ENCODE measurements around the gene SLC22A1.
A peak's percentile ranks its signal among the peaks of the same experiment; 100 is the strongest.
"Not testable (repeated sequence)": the region's sequence is repeated elsewhere in the genome, so short reads cannot be mapped to it uniquely, and the experiment has no call there.

Gene SLC22A1

GRCh38 chr6:160133441-160134336 is 12.1 kb downstream of the SLC22A1 start:
- no peak for DNase-seq (ENCODE audit: low read depth)
- H3K4me3 ChIP-seq (ENCODE audit: low read depth, low read length) = no peak overlapping the region
- no peak for TF ChIP-seq CTCF (IDR thresholded peaks at IDR 0.05; ENCODE audit: control insufficient read depth, extremely low read depth, insufficient read depth)

GRCh38 chr6:160134337-160134751 is 12.7 kb downstream of the SLC22A1 start:
- H3K4me3 ChIP-seq (ENCODE audit: low read depth, low read length); DNase-seq (ENCODE audit: low read depth): not testable (repeated sequence)

GRCh38 chr6:160134779-160135547 is 13.3 kb downstream of the SLC22A1 start:
- DNase-seq (ENCODE audit: low read depth) = no peak
- no peak for TF ChIP-seq CTCF (IDR thresholded peaks at IDR 0.05; ENCODE audit: control insufficient read depth, extremely low read depth, insufficient read depth)
- H3K4me3 ChIP-seq (ENCODE audit: low read depth, low read length) = no peak overlapping the region

GRCh38 chr6:160135907-160136655 is 14.5 kb downstream of the SLC22A1 start:
- H3K4me3 ChIP-seq (ENCODE audit: low read depth, low read length) = no peak overlapping the region
- no peak for TF ChIP-seq CTCF (IDR thresholded peaks at IDR 0.05; ENCODE audit: control insufficient read depth, extremely low read depth, insufficient read depth)
- DNase-seq (ENCODE audit: low read depth) = no peak

- no peak for TF ChIP-seq CTCF (IDR thresholded peaks at IDR 0.05; ENCODE audit: control insufficient read depth, extremely low read depth, insufficient read depth)
- DNase-seq (ENCODE audit: low read depth) = peak; percentile 70
- H3K4me3 ChIP-seq (ENCODE audit: low read depth, low read length) = no peak overlapping the region
Measured at GRCh38 chr6:160137130-160137988, 15.7 kb downstream of the SLC22A1 start.

- DNase-seq (ENCODE audit: low read depth) = peak; percentile 74
- peak; percentile 80 for TF ChIP-seq CTCF (IDR thresholded peaks at IDR 0.05; ENCODE audit: control insufficient read depth, extremely low read depth, insufficient read depth)
- no peak overlapping the region for H3K4me3 ChIP-seq (ENCODE audit: low read depth, low read length)
Measured at GRCh38 chr6:160137989-160138835, 16.6 kb downstream of the SLC22A1 start.
